AG10803 (cell line): ENCODE data around the gene SKP1.

Experiments
- DNase-seq: peaks from one replicate; pipeline ENCODE4 v3.0.0; 2010; ENCODE audit warnings: low read depth
- H3K4me3 ChIP-seq: 2 replicates; pipeline ENCODE4 v1.5.1; 2011; ENCODE audit warnings: mild to moderate bottlenecking, low read length, control low read depth
- CTCF ChIP-seq: conservative IDR thresholded peaks from 2 replicates; pipeline ENCODE4 v1.5.1; 2011; ENCODE audit warnings: mild to moderate bottlenecking, low read length, control low read depth, inconsistent platforms

SKP1 gene

DNA sequence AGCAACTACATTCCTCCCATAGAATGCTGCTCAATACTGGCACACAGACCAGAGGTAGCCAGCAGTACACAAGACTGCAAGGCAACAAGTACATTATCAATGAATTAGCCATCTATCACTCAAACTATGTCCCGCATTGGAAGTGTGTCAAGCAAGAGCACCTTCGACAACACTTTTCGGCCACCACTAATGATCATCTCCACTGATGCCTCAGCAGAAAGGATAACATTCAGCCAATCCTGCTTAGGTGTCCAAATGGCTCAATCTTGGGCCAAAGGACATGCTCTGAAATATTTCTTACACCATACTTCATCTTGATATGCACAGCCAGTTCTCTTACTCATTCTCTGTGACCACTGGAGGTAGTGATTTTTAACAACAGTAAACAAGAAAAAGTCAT lies 25.0 kb downstream of the SKP1 start:
- no peak overlapping the region for H3K4me3 ChIP-seq
- no peak for TF ChIP-seq CTCF
- no peak for DNase-seq

DNA sequence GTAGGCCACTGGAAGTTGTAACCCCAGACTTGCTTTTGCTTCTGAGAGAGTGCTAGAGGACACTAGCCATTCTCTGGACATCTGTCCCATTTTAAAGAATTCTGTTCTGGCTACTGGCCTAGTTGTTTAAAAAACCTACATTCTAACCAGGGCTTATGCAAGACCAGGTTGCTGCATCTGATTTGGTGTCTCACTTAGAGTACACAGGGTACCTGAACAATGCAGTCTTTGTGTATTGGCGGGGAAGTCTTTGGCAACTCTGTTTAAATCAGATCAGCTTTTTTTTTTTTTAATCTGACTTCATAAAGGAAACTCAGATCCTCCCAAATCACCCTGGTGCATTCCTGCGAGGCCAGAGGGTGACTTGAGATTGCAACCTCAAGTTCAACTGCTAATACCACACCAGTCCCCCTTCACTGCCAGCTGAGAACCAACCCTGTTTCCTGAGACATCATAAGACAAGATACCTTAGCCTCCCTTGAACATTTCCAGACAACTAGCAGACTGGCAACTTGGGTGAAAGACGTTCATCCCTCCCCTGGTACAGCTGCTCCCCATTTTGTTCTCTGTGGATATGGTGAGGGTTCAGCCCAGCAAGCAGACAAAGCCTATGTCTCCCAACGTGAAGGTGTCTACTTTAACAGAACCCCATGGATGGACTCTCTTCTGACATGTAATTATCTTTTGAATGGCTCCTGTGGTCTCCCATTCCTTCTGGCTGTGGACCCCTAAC lies 27.0 kb downstream of the SKP1 start:
- peak; percentile 44 for DNase-seq
- no peak overlapping the region for H3K4me3 ChIP-seq
- no peak for TF ChIP-seq CTCF

GRCh38 chr5:134148986-134149539 lies 27.7 kb downstream of the SKP1 start:
- no peak overlapping the region for H3K4me3 ChIP-seq
- TF ChIP-seq CTCF: no peak
- DNase-seq: no peak

DNA sequence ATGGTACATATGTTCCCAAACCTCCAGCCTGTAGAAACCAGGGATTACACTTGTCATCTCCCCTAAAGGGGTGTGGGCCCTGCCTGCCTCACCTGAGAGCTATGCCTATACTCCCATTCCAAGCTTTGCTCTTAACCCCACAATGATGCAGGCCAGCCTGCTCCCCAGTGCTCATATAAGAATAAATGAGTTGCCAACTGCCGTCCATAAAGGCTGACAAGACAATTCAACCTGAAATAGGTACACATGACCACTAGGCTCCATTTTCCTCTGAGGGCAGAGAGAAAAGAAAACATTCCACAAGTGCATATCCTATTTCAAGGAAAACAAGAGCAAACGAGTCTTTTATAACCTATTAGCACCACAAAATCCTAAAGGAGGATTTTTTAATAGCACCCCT lies 28.4 kb downstream of the SKP1 start:
- no peak overlapping the region for H3K4me3 ChIP-seq
- no peak for DNase-seq
- TF ChIP-seq CTCF: no peak

DNA sequence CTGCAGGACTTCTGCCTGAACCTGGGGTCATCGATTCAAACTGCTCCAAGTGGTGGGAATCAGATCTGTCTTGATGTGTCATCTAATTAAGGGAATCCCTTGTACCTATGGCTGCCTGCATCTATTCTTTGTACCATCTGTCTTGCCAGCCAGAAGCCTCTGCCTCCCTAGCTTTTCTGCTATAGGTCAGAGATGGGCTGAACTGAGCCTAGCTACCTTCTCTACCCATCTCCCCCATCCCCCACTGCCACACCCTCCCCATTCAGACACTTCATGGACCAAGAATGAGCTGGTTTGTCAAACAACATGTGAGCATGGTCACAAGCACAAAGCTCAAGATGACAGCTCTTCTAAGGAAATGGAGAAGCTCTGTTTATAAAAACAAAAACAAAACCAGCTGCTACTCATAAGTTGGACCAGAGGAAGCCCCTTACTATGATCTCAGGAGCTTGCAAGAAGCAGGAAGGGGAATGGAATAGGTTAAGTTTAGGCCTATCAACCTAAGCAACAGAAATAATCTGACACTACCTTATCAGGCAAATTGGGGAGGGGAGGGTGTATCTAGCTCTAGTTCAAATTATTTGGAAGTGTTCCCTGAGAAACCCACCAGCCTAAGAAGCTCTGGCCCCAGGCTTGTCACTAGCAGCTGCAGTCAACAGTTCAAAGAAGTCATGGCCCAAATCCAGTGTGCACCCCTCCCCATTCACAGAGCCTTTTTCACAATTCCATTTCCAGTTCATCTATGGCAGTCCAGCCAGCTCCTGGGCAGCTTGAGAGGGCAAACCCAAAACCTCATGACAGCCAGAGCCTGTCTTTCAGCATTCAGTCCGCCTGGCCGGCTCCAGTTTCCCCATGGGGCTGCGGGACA lies 29.9 kb downstream of the SKP1 start:
- DNase-seq: no peak
- no peak for TF ChIP-seq CTCF
- H3K4me3 ChIP-seq: no peak overlapping the region

GRCh38 chr5:134145779-134146581 lies 30.8 kb downstream of the SKP1 start:
- no peak overlapping the region for H3K4me3 ChIP-seq
- DNase-seq: peak; percentile 68
- TF ChIP-seq CTCF: peak; percentile 97
